Measurements from ENCODE around the gene UCK2. TPM values are rescaled to one million over a fixed set of nuclear protein-coding genes. Genes with fewer than 3 reads are reported as not detected.

Gene UCK2
- total and polyA plus RNA-seq, 9 of the 15 experiments (the other 6 are each of a cell fraction or from before 2014, with no cell fraction given) = 71.6 to 145 (median 95.8) TPM

DNA sequence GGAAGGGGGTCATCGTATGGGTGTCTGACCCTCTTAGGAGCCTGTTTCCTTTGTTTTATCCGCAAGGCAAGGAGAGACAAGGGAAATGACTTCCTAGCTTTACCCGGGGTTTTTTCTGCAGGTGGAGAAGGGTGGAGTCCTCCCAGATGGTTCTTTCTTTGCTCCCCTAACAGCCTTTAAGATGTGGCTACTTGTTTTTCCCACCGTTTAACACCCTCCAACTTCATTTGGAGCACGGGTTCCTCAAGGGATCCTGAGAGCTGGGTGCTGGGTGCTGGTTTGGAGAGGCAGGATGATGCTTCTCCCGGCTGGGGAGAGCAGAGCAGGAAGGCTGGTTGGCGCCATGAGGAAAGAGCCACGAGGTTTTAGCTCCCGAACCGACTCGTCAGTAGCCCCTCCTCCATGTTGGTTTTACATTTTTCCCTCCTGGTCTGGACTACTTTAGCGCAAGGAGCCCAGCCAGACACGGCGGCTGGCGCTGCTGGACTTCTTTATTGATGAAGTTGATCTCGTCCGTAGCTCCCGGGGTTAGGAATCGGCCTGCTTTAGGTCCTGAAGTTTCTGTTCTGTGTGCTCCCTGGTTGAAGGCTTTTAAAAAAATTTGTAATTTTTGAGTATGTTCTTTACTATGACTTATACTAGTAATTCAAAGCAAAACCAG, 1.4 kb downstream of the UCK2 start (continued):
- TF ChIP-seq FOXP1 (CRISPR knock-in tag; IDR thresholded peaks at IDR 0.05) = no peak
- no peak for TF ChIP-seq ZNF134 (CRISPR knock-in tag; conservative IDR thresholded peaks at IDR 0.05)
- no peak for TF ChIP-seq GTF3C2 (IDR thresholded peaks at IDR 0.05; ENCODE audit: borderline replicate concordance, extremely low read depth, insufficient read length)
- TF ChIP-seq ZNF263 (CRISPR knock-in tag; IDR thresholded peaks at IDR 0.05; ENCODE audit: borderline replicate concordance) = peak; percentile 55; the same call in 1 of the 2 replicates
- no peak for TF ChIP-seq XRCC4 (IDR thresholded peaks at IDR 0.05; ENCODE audit: extremely low read depth, insufficient read depth, insufficient read length)
- TF ChIP-seq, protein P1, sequence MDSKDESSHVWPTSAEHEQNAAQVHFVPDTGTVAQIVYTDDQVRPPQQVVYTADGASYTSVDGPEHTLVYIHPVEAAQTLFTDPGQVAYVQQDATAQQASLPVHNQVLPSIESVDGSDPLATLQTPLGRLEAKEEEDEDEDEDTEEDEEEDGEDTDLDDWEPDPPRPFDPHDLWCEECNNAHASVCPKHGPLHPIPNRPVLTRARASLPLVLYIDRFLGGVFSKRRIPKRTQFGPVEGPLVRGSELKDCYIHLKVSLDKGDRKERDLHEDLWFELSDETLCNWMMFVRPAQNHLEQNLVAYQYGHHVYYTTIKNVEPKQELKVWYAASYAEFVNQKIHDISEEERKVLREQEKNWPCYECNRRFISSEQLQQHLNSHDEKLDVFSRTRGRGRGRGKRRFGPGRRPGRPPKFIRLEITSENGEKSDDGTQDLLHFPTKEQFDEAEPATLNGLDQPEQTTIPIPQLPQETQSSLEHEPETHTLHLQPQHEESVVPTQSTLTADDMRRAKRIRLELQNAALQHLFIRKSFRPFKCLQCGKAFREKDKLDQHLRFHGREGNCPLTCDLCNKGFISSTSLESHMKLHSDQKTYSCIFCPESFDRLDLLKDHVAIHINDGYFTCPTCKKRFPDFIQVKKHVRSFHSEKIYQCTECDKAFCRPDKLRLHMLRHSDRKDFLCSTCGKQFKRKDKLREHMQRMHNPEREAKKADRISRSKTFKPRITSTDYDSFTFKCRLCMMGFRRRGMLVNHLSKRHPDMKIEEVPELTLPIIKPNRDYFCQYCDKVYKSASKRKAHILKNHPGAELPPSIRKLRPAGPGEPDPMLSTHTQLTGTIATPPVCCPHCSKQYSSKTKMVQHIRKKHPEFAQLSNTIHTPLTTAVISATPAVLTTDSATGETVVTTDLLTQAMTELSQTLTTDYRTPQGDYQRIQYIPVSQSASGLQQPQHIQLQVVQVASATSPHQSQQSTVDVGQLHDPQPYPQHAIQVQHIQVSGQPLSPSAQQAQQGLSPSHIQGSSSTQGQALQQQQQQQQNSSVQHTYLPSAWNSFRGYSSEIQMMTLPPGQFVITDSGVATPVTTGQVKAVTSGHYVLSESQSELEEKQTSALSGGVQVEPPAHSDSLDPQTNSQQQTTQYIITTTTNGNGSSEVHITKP (IDR thresholded peaks at IDR 0.05; ENCODE audit: partially characterized antibody) = no peak
- no peak for TF ChIP-seq HMG20B (CRISPR knock-in tag; IDR thresholded peaks at IDR 0.05)
- no peak for TF ChIP-seq FIP1L1 (IDR thresholded peaks at IDR 0.05; ENCODE audit: low read depth, low read length, poor library complexity, severe bottlenecking)
- no peak for TF ChIP-seq GATAD2B (IDR thresholded peaks at IDR 0.05; ENCODE audit: borderline replicate concordance)
- TF ChIP-seq ZNF57 (CRISPR knock-in tag; IDR thresholded peaks at IDR 0.05) = no peak
- TF ChIP-seq ZBTB26 (CRISPR knock-in tag; IDR thresholded peaks at IDR 0.05) = peak; percentile 67; the same call in 1 of the 2 replicates
- no peak for TF ChIP-seq ZNF551 (CRISPR knock-in tag; IDR thresholded peaks at IDR 0.05)
- TF ChIP-seq ZNF12 (CRISPR knock-in tag; IDR thresholded peaks at IDR 0.05) = no peak
- TF ChIP-seq SRSF3 (IDR thresholded peaks at IDR 0.05; ENCODE audit: insufficient read depth, low read length) = no peak
- TF ChIP-seq, protein P2, sequence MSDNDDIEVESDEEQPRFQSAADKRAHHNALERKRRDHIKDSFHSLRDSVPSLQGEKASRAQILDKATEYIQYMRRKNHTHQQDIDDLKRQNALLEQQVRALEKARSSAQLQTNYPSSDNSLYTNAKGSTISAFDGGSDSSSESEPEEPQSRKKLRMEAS (CRISPR knock-in tag; IDR thresholded peaks at IDR 0.05) = peak; percentile 72
- TF ChIP-seq SRSF9 (IDR thresholded peaks at IDR 0.05; ENCODE audit: borderline replicate concordance, low read depth, low read length) = no peak
- TF ChIP-seq SMAD4 (CRISPR knock-in tag; conservative IDR thresholded peaks at IDR 0.05) = peak; percentile 73
- no peak for TF ChIP-seq HIVEP1 (CRISPR knock-in tag; IDR thresholded peaks at IDR 0.05)
- TF ChIP-seq SMARCB1 (IDR thresholded peaks at IDR 0.05; ENCODE audit: insufficient read length, low read depth) = no peak

All from K562 (cell line).